ENCODE data around the gene KIAA0232. TPM values are rescaled to one million over a fixed set of nuclear protein-coding genes. Genes with fewer than 3 reads are reported as not detected.

KIAA0232 gene
- total and polyA plus RNA-seq, 2 of the 8 experiments (the other 6 are each of a cell fraction or from before 2014, with no cell fraction given): 5.6 to 23.3 TPM

- WGBS, 2 experiments (ENCODE audit: extremely low coverage in 1 of 2, insufficient coverage in 1 of 2, insufficient read length in 1 of 2, insufficient replicate concordance in 2 of 2, low coverage in 1 of 2, low lambda C conversion rate in 2 of 2, missing lambda C conversion rate in 1 of 2): 90% methylated on average over 21 of the region's 21 CpGs; no CpG with 5 or more reads in 1 of the 2 experiments
- Histone ChIP-seq H3K23me2 (ENCODE audit: low read depth, low read length) (no peaks in the 10 kb centered on the region), H3K18ac (ENCODE audit: extremely low read depth, low read length) (no peak overlapping the region), H3K23ac (ENCODE audit: insufficient read length) (no peak overlapping the region), H3K4me3 (ENCODE audit: extremely low read depth in 1 of 4, insufficient read depth in 2 of 4, low read depth in 3 of 4, low read length in 4 of 4) (no peak overlapping the region), H3K9me3 (ENCODE audit: insufficient read depth in 2 of 2, low read depth in 1 of 2, low read length in 1 of 2) (no peaks in the 10 kb centered on the region), H2BK120ac (replicated peaks; ENCODE audit: low read depth, low read length) (no peak overlapping the region), H3K36me3 (ENCODE audit: control insufficient read depth in 2 of 4, insufficient read depth in 4 of 4, low read length in 3 of 4) (no peaks in the 10 kb centered on the region), H3K56ac (replicated peaks; ENCODE audit: insufficient read length, low read depth, low read length) (no peak overlapping the region), H2AK5ac (ENCODE audit: low read depth, low read length) (no peak overlapping the region), H4K5ac (ENCODE audit: insufficient read length, low read depth, low read length) (no peak overlapping the region), H3K14ac (ENCODE audit: insufficient read length) (no peak overlapping the region), H3K79me1 (ENCODE audit: low read depth, low read length) (no peaks in the 10 kb centered on the region), H4K8ac (ENCODE audit: extremely low read depth, insufficient read depth, low read length) (peak overlapping the region; percentile 83), H3K4me2 (ENCODE audit: insufficient read depth in 1 of 2, low read depth in 2 of 2, low read length in 2 of 2) (no peak overlapping the region), H3K27me3 (replicated peaks in 1 of 4; ENCODE audit: control insufficient read depth in 3 of 4, extremely low read depth in 1 of 4, insufficient read depth in 3 of 4, low read length in 3 of 4) (no peaks in the 10 kb centered on the region), H2BK12ac (ENCODE audit: low read depth, low read length) (no peak overlapping the region), H2BK15ac (ENCODE audit: low read length) (no peak overlapping the region), H2BK5ac (ENCODE audit: low read depth, low read length) (no peak overlapping the region), H2BK20ac (ENCODE audit: low read length) (no peak overlapping the region), H3K4me1 (replicated peaks in 1 of 4; ENCODE audit: control insufficient read depth in 3 of 4, insufficient read depth in 4 of 4, low read length in 3 of 4) (no peaks in the 10 kb centered on the region; a peak in 1 of 7 replicates), H4K91ac (replicated peaks; ENCODE audit: insufficient read length, low read length) (no peak overlapping the region), H3K79me2 (ENCODE audit: control insufficient read depth in 1 of 2, insufficient read depth in 2 of 2, low read length in 2 of 2) (no peaks in the 10 kb centered on the region), H3K4ac (replicated peaks; ENCODE audit: insufficient read length, low read depth, low read length) (peak overlapping the region; percentile 29), H3K9ac (replicated peaks in 1 of 4; ENCODE audit: extremely low read depth in 1 of 4, low read depth in 3 of 4, low read length in 3 of 4) (no peak overlapping the region; a peak in 1 of 7 replicates), H2AFZ (ENCODE audit: low read length) (no peak overlapping the region), H4K20me1 (replicated peaks in 1 of 2; ENCODE audit: control insufficient read depth in 1 of 2, insufficient read depth in 2 of 2, low read length in 2 of 2) (peaks cover 0 to 1% of the 10 kb centered on the region in 2 experiments), H3K27ac (ENCODE audit: low read depth, low read length) (no peak overlapping the region)
- TF ChIP-seq FOSL1 (IDR thresholded peaks at IDR 0.05; ENCODE audit: insufficient read depth, low read depth, low read length): no peak
- no peak for TF ChIP-seq ATF2 (IDR thresholded peaks at IDR 0.05; ENCODE audit: low read length)
- TF ChIP-seq SIRT6 (IDR thresholded peaks at IDR 0.05; ENCODE audit: low read length): no peak
- no peak for FAIRE-seq
- CTCF ChIA-PET (ENCODE audit: partially characterized antibody): interaction anchor here (0.6 to 7.3 kb wide), 9 partner anchors 13 to 394 kb away, joined by 3 to 67 read pairs (median 5); partner anchors contain the start of gene GRPEL1
- POLR2A ChIA-PET (ENCODE audit: partially characterized antibody): interaction anchor here (1.5 to 3.0 kb wide), 2 partner anchors 21 to 106 kb away, joined by 3 to 14 read pairs; partner anchors contain the start of gene TBC1D14
- DNase-seq (ENCODE audit: low read depth in 1 of 2, low spot score in 2 of 2): no peak
Measured at GRCh38 chr4:6887591-6888371, 105.3 kb downstream of the KIAA0232 start.

Measured in H1 (cell line).